K562 (cell line): Measurements from ENCODE around the gene MEX3A. TPM values are rescaled to one million over a fixed set of nuclear protein-coding genes. Genes with fewer than 3 reads are reported as not detected.

Experiments
- AFF4 ChIP-seq: sonication (generic); formaldehyde crosslinking; IDR thresholded peaks from 2 replicates; pipeline ENCODE4 v1.8.0; 2023; ENCODE audit warnings: mild to moderate bottlenecking, missing genetic modification reagents
- ARID1B ChIP-seq: fragments of 450-650 bp; IDR thresholded peaks from 2 replicates; pipeline ENCODE4 v1.6.1; 2016; ENCODE audit warnings: antibody characterized with exemption, mild to moderate bottlenecking, inconsistent platforms
- ELF1 ChIP-seq: fragments of 200-800 bp; sonication (Bioruptor generic); IDR thresholded peaks from 2 replicates; pipeline ENCODE4 v1.6.1; 2016; ENCODE audit warnings: missing genetic modification characterization, missing compliant biosample characterization
- FOXK2 ChIP-seq, 2 experiments: fragments of 450-650 bp; IDR thresholded peaks in 1 of 2; conservative IDR thresholded peaks in 1 of 2; 2 replicates each; pipeline ENCODE4 v1.6.1; 2016; ENCODE audit warnings: low read depth in 2 of 2, mild to moderate bottlenecking in 1 of 2
- MXD1 ChIP-seq: fragments of 250-450 bp; sonication (Bioruptor Pico); IDR thresholded peaks from 2 replicates; pipeline ENCODE4 v1.8.0; 2021; ENCODE audit warnings: borderline replicate concordance, mild to moderate bottlenecking, moderate library complexity; ENCODE audit not compliant: poor library complexity, severe bottlenecking
- PTRF ChIP-seq: fragments of 450-650 bp; IDR thresholded peaks from 2 replicates; pipeline ENCODE4 v1.6.1; 2016; ENCODE audit warnings: mild to moderate bottlenecking, missing genetic modification characterization, missing compliant biosample characterization
- RERE ChIP-seq: sonication (generic); formaldehyde crosslinking; IDR thresholded peaks from 2 replicates; pipeline ENCODE4 v1.8.0; 2023; ENCODE audit warnings: missing genetic modification reagents, mild to moderate bottlenecking, borderline replicate concordance
- STAG1 ChIP-seq: sonication (generic); formaldehyde crosslinking; IDR thresholded peaks from 2 replicates; pipeline ENCODE4 v1.5.0; 2020; ENCODE audit warnings: missing genetic modification reagents, borderline replicate concordance
- TEAD4 ChIP-seq, 2 experiments: sonication (generic) in 1 of 2; formaldehyde crosslinking in 1 of 2; IDR thresholded peaks; 2 replicates each; pipeline versions ENCODE4 v1.6.1 to v1.8.0; 2012 to 2022; ENCODE audit warnings: borderline replicate concordance in 1 of 2, inconsistent platforms in 1 of 2, low read length in 1 of 2, mild to moderate bottlenecking in 1 of 2, missing genetic modification reagents in 1 of 2
- U2AF1 ChIP-seq: fragments of 200-400 bp; formaldehyde crosslinking; optimal IDR thresholded peaks from 2 replicates; pipeline ENCODE3; 2017; ENCODE audit warnings: mild to moderate bottlenecking, low read depth, low read length, moderate library complexity
- ZNF12 ChIP-seq: sonication (generic); formaldehyde crosslinking; IDR thresholded peaks from 2 replicates; pipeline ENCODE4 v1.4.0; 2020; ENCODE audit warnings: mild to moderate bottlenecking, missing genetic modification reagents
- ZNF232 ChIP-seq: sonication (generic); formaldehyde crosslinking; IDR thresholded peaks from 2 replicates; pipeline ENCODE4 v1.8.0; 2022; ENCODE audit warnings: mild to moderate bottlenecking, missing genetic modification reagents
- ZNF253 ChIP-seq: fragments of 250-450 bp; sonication (Bioruptor Pico); conservative IDR thresholded peaks from 2 replicates; pipeline ENCODE4 v1.6.1; 2021; ENCODE audit warnings: mild to moderate bottlenecking
- ZNF507 ChIP-seq: conservative IDR thresholded peaks from 2 replicates; pipeline ENCODE4 v1.6.1; 2017; ENCODE audit warnings: missing genetic modification characterization, missing compliant biosample characterization
- polyA plus RNA-seq, 8 experiments: library from polyadenylated mRNA; depleted of rRNA in 4 of 8; stranded (reverse) in 5 of 8; unstranded in 3 of 8; fragments of >200 nt; fragmentation: Nextera tagmentation in 2 of 8; fragmentation: Illumina TruSeq in 1 of 8; extraction: Ambion mirVana in 2 of 8; extraction: Trizol in 1 of 8; gene quantifications; 2 replicates each; pipeline versions ENCODE4 v1.2.1 to v1.2.3, GENCODE V29; 2011 to 2014; ENCODE audit warnings: inconsistent platforms in 1 of 8, missing spikeins in 1 of 8
- total RNA-seq, 7 experiments: library from RNA; depleted of rRNA in 6 of 7; stranded (reverse); fragments of >200 nt in 6 of 7; fragmentation: Illumina TruSeq in 2 of 7; extraction: Trizol in 2 of 7; gene quantifications; 2 replicates each; pipeline versions ENCODE4 v1.2.1 to v1.2.3, GENCODE V29; 2011 to 2021; ENCODE audit warnings: low replicate concordance in 1 of 7
- TF ChIP-seq, protein P1 (sequence below): sonication (generic); formaldehyde crosslinking; IDR thresholded peaks from 2 replicates; pipeline ENCODE4 v1.8.0; 2022; ENCODE audit warnings: missing genetic modification reagents, mild to moderate bottlenecking, moderate library complexity, borderline replicate concordance

The MEX3A gene
- total and polyA plus RNA-seq, 9 of the 15 experiments (the other 6 are each of a cell fraction or from before 2014, with no cell fraction given): 0.36 to 13.7 (median 5.2) TPM

DNA sequence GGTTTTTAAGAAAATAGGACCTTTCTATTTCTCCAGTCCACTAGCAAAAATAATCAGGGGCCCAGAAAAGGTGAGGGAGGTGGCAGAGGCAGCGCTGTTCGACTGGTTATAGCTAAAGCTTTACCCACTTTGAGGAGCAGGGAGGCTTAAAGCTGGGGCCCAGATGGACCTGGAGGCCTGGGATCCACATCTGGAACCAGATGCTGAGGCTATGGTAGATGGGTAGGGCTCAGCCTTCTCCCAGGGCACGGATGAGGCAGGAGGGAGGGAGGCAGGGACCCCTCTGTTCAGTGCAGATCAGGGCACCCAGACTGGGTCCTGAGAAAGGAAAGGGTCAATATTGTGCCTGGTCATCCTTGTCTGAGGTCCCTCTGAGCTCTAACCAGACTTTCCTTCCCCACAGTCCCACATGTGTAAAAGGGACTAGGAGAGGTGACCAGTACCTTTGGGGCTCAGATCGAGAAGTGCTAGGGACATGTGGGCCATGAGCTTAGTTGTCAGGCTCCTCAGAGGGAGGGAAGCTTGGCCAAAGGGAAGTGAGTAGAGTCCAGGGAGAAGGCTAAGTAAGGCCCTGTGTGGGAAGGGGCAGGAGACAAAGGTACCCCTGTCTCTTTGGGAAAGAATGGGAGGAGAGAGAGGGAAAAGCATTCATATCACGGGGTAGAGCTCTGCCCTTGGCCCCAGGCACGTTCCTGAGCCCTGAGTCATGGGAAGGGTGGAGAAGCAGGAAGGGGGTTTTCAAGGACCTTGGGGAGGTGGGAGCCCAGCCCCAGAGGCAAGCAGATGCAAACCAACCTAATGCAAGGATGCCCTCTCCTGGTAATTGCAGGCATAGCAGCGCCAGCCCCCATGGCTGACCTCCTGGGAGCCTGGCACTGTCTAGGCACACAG lies 47.7 kb upstream of the MEX3A start (continued):
- TF ChIP-seq MXD1 (CRISPR knock-in tag): no peak
- TF ChIP-seq PTRF (tag): no peak
- TF ChIP-seq ZNF232 (CRISPR knock-in tag): no peak
- peak; percentile 63; the same call in 1 of the 2 replicates for TF ChIP-seq STAG1 (CRISPR knock-in tag)
- no peak for TF ChIP-seq ZNF507 (tag)
- no peak for TF ChIP-seq AFF4 (CRISPR knock-in tag)
- TF ChIP-seq, protein P1, sequence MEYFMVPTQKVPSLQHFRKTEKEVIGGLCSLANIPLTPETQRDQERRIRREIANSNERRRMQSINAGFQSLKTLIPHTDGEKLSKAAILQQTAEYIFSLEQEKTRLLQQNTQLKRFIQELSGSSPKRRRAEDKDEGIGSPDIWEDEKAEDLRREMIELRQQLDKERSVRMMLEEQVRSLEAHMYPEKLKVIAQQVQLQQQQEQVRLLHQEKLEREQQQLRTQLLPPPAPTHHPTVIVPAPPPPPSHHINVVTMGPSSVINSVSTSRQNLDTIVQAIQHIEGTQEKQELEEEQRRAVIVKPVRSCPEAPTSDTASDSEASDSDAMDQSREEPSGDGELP: peak; percentile 62
- TF ChIP-seq ARID1B: peak; percentile 76
- TF ChIP-seq TEAD4 (IDR thresholded peaks at IDR 0.05; ENCODE audit: low read length): no peak; the same call in 1 of the 2 replicates
- no peak for TF ChIP-seq TEAD4 (CRISPR knock-in tag; IDR thresholded peaks at IDR 0.05; ENCODE audit: borderline replicate concordance)
- TF ChIP-seq ZNF12 (CRISPR knock-in tag): peak; percentile 17; the same call in 1 of the 2 replicates
- TF ChIP-seq U2AF1: no peak
- no peak for TF ChIP-seq FOXK2 (conservative IDR thresholded peaks at IDR 0.05 in 1 of 2, IDR thresholded peaks at IDR 0.05 in 1 of 2; ENCODE audit: low read depth in 2 of 2)
- no peak for TF ChIP-seq ZNF253 (CRISPR knock-in tag)
- TF ChIP-seq RERE (CRISPR knock-in tag): no peak
- TF ChIP-seq ELF1: peak; percentile 50; the same call in 1 of the 2 replicates
